A549 (cell line): ENCODE results near the gene TMEM250. TPM values are rescaled to one million over a fixed set of nuclear protein-coding genes. Genes with fewer than 3 reads are reported as not detected.

Experiments used
- ATAC-seq, 2 experiments: fragments of 200-7000 bp in 1 of 2; fragments of >200 bp in 1 of 2; cut with Nextera tagmentation in 1 of 2; cut with Tn5 transposase in 1 of 2; 3 replicates each; pipeline versions ENCODE4 v1.8.0 to v1.9.1; 2018 to 2020; ENCODE audit warnings: mild to moderate bottlenecking in 1 of 2, moderate library complexity in 1 of 2
- CTCF ChIA-PET: fragments of 300-600 bp; sonication (Branson Sonifier 250); formaldehyde crosslinking; extraction: SDS; loops from one replicate; lab custom pipeline; 2021; ENCODE audit warnings: antibody characterized with exemption, inconsistent platforms; lab: Yijun Ruan, JAX
- POLR2A ChIA-PET: fragments of 350-600 bp; formaldehyde crosslinking; extraction: SDS; loops from one replicate; lab custom pipeline; 2021; ENCODE audit warnings: antibody characterized with exemption, inconsistent platforms; lab: Yijun Ruan, JAX
- DNase-seq, 2 experiments: peaks; one replicate each; pipeline versions ENCODE4 v3.0.0 to v3.0.0-alpha.2; 2011 to 2016; ENCODE audit warnings: low read depth in 1 of 2, low spot score in 1 of 2
- FAIRE-seq: peaks from 2 replicates; lab custom pipeline; 2011; peaks lifted over from hg19 to GRCh38; lab: Jason Lieb, UNC
- H3K27ac ChIP-seq, 2 experiments: fragments of >200 bp; sonication (Bioruptor Twin); formaldehyde crosslinking; 3 replicates each; pipeline ENCODE4 v1.5.1; 2016 to 2017
- H3K4me1 ChIP-seq: fragments of >200 bp; sonication (Bioruptor Twin); formaldehyde crosslinking; 3 replicates; pipeline ENCODE4 v1.6.1; 2016
- H3K4me2 ChIP-seq: fragments of >200 bp; sonication (Bioruptor Twin); formaldehyde crosslinking; 3 replicates; pipeline ENCODE4 v1.6.1; 2016
- H3K4me3 ChIP-seq: fragments of >200 bp; sonication (Bioruptor Twin); formaldehyde crosslinking; 3 replicates; pipeline ENCODE4 v1.5.1; 2016
- H3K9me3 ChIP-seq: fragments of >200 bp; sonication (Bioruptor Twin); formaldehyde crosslinking; 3 replicates; pipeline ENCODE4 v1.6.1; 2016
- BHLHE40 ChIP-seq: IDR thresholded peaks from 2 replicates; pipeline ENCODE4 v1.6.1; 2012; ENCODE audit warnings: low read depth, low read length, inconsistent platforms
- CEBPB ChIP-seq, 2 experiments: fragments of >200 bp in 1 of 2; sonication (Bioruptor Twin) in 1 of 2; formaldehyde crosslinking in 1 of 2; IDR thresholded peaks; 2 replicates each; pipeline ENCODE4 v1.6.1; 2012 to 2016
- CHD2 ChIP-seq: fragments of 150-350 bp; IDR thresholded peaks from 2 replicates; pipeline ENCODE4 v1.6.1; 2014; ENCODE audit warnings: low read length; ENCODE audit not compliant: partially characterized antibody
- CHD4 ChIP-seq: fragments of 200-600 bp; sonication (generic); IDR thresholded peaks from 2 replicates; pipeline ENCODE4 v1.6.1; 2016; ENCODE audit warnings: antibody characterized with exemption, mild to moderate bottlenecking, borderline replicate concordance
- FOSL2 ChIP-seq, 2 experiments: fragments of 450-650 bp in 1 of 2; fragments of >200 bp in 1 of 2; sonication (Bioruptor Twin) in 1 of 2; formaldehyde crosslinking; IDR thresholded peaks; 2 replicates each; pipeline versions ENCODE4 v1.5.0 to v1.6.1; 2016 to 2020; ENCODE audit warnings: mild to moderate bottlenecking in 1 of 2, moderate library complexity in 1 of 2
- HDAC2 ChIP-seq: fragments of 200-600 bp; sonication (generic); IDR thresholded peaks from 2 replicates; pipeline ENCODE4 v1.6.1; 2016
- HOXA7 ChIP-seq: fragments of 250-450 bp; sonication (Bioruptor Pico); IDR thresholded peaks from 2 replicates; pipeline ENCODE4 v1.5.0; 2020; ENCODE audit warnings: mild to moderate bottlenecking, moderate library complexity
- HOXB5 ChIP-seq: fragments of 250-450 bp; sonication (Bioruptor Pico); IDR thresholded peaks from 2 replicates; pipeline ENCODE4 v1.5.0; 2020; ENCODE audit warnings: mild to moderate bottlenecking, moderate library complexity
- JUNB ChIP-seq: fragments of >200 bp; sonication (Bioruptor Twin); formaldehyde crosslinking; IDR thresholded peaks from 2 replicates; pipeline ENCODE4 v1.6.1; 2016
- KDM5A ChIP-seq: fragments of 200-600 bp; sonication (generic); IDR thresholded peaks from 2 replicates; pipeline ENCODE4 v1.6.1; 2016; ENCODE audit warnings: antibody characterized with exemption, mild to moderate bottlenecking
- MAX ChIP-seq: IDR thresholded peaks from 2 replicates; pipeline ENCODE4 v1.6.1; 2012
- MYC ChIP-seq: IDR thresholded peaks from 2 replicates; pipeline ENCODE4 v1.6.1; 2012; ENCODE audit warnings: mild to moderate bottlenecking, inconsistent platforms, low read length, improper control_type of control experiment, borderline replicate concordance
- NPAS2 ChIP-seq: fragments of 250-450 bp; sonication (Bioruptor Pico); IDR thresholded peaks from 2 replicates; pipeline ENCODE4 v1.8.0; 2022; ENCODE audit warnings: mild to moderate bottlenecking, moderate library complexity, borderline replicate concordance
- POLR2AphosphoS2 ChIP-seq: conservative IDR thresholded peaks from 2 replicates; pipeline ENCODE4 v1.6.1; 2012; ENCODE audit warnings: low read length, improper control_type of control experiment, inconsistent platforms
- REST ChIP-seq: fragments of 200-600 bp; sonication (generic); IDR thresholded peaks from 2 replicates; pipeline ENCODE4 v1.6.1; 2016; ENCODE audit warnings: antibody characterized with exemption, mild to moderate bottlenecking, moderate library complexity
- TFCP2L1 ChIP-seq: fragments of 250-450 bp; sonication (Bioruptor Pico); IDR thresholded peaks from 2 replicates; pipeline ENCODE4 v1.5.0; 2021; ENCODE audit warnings: mild to moderate bottlenecking
- TP53 ChIP-seq: fragments of 250-450 bp; sonication (Bioruptor Pico); IDR thresholded peaks from 2 replicates; pipeline ENCODE4 v1.5.0; 2021; ENCODE audit warnings: mild to moderate bottlenecking, moderate library complexity
- USF2 ChIP-seq: fragments of 450-650 bp; IDR thresholded peaks from 2 replicates; pipeline ENCODE4 v1.6.1; 2014; ENCODE audit warnings: antibody characterized with exemption
- WGBS: methylation state at CpG from one replicate; pipeline ENCODE4 v1.1.6; 2017; ENCODE audit errors: missing lambda C conversion rate; 5-methylcytosine and 5-hydroxymethylcytosine counted together
- polyA plus RNA-seq, 4 experiments: library from polyadenylated mRNA; depleted of rRNA in 3 of 4; stranded (reverse); fragments of >200 nt; fragmentation: RNase III in 1 of 4; extraction: RNeasy Plus Mini Kit Qiagen cat#74134 plus additional on column Dnase treatment in 1 of 4; gene quantifications; 2 replicates in 3 of 4; 3 replicates in 1 of 4; pipeline ENCODE4 v1.2.3, GENCODE V29; 2011 to 2017

Gene TMEM250
- polyA plus RNA-seq, 2 of the 4 experiments (the other 2 are of a cell fraction) = 13.0 to 35.2 TPM

GRCh38 chr9:136117291-136117915, 1.3 kb downstream of the TMEM250 start:
- FAIRE-seq (no peak), DNase-seq (peak in 1 of 2 experiments; percentile 48), ATAC-seq (peak in 1 of 2 experiments; percentile 24; a peak in 3 of 6 replicates)
- H3K4me3 ChIP-seq = peak overlapping the region; percentile 93
- ChIA-PET POLR2A (interaction anchor here (1.1 to 1.7 kb wide), 5 partner anchors 8 to 65 kb away, joined by 6 to 9 read pairs (median 8); partner anchors contain the start of gene NACC2), CTCF (interaction anchor here (0.6 to 9.3 kb wide), 13 partner anchors 8 to 253 kb away, joined by 3 to 94 read pairs (median 4); no protein-coding TSS in a partner anchor)
- H3K4me1 ChIP-seq = peaks cover 15% of the 10 kb centered on the region
- peak overlapping the region; percentile 96 to 100 for H3K27ac ChIP-seq
- TF ChIP-seq FOSL2 (IDR thresholded peaks at IDR 0.05) (no peak), FOSL2 (CRISPR knock-in tag; IDR thresholded peaks at IDR 0.05) (no peak), USF2 (peak; percentile 72)
- 34% methylated on average over 19 of the region's 23 CpGs for WGBS
- H3K4me2 ChIP-seq = peak overlapping the region; percentile 94
- H3K9me3 ChIP-seq = no peaks in the 10 kb centered on the region

- peaks cover 15% of the 10 kb centered on the region for H3K4me1 ChIP-seq
- POLR2A ChIA-PET = interaction anchor here (1.6 kb wide), 1 partner anchor 23 kb away, joined by 6 read pairs; no protein-coding TSS in a partner anchor
- DNase-seq = no peak
- H3K4me2 ChIP-seq = peak overlapping the region; percentile 94
- no peaks in the 10 kb centered on the region for H3K9me3 ChIP-seq
- H3K4me3 ChIP-seq = no peak overlapping the region
- H3K27ac ChIP-seq = peak overlapping the region; percentile 96 to 100; a peak in 4 of 6 replicates
- TF ChIP-seq MAX = no peak
- no peak for TF ChIP-seq JUNB
- no peak for TF ChIP-seq MYC
- no peak for TF ChIP-seq HDAC2
- no peak for TF ChIP-seq USF2
- TF ChIP-seq FOSL2 (IDR thresholded peaks at IDR 0.05) = no peak
- TF ChIP-seq FOSL2 (CRISPR knock-in tag; IDR thresholded peaks at IDR 0.05) = no peak
- no peak for TF ChIP-seq HOXB5 (CRISPR knock-in tag)
- TF ChIP-seq REST = no peak
- TF ChIP-seq BHLHE40 = no peak
- no peak for TF ChIP-seq NPAS2 (CRISPR knock-in tag)
- TF ChIP-seq TFCP2L1 (CRISPR knock-in tag) = no peak
- TF ChIP-seq CHD2 = no peak
- TF ChIP-seq HOXA7 = no peak
- no peak for TF ChIP-seq CEBPB (IDR thresholded peaks at IDR 0.05)
- no peak for TF ChIP-seq POLR2AphosphoS2
- no peak for TF ChIP-seq CHD4
- TF ChIP-seq TP53 (CRISPR knock-in tag) = no peak
- TF ChIP-seq KDM5A = no peak
- TF ChIP-seq, all 56 proteins: peak for 0
- no peak for FAIRE-seq
- WGBS = 95% methylated on average over 64 of the region's 69 CpGs
- CTCF ChIA-PET = interaction anchor here (1.1 to 9.3 kb wide), 5 partner anchors 17 to 161 kb away, joined by 3 to 94 read pairs (median 4); no protein-coding TSS in a partner anchor
- ATAC-seq = no peak
These were observed 2.1 kb downstream of the TMEM250 start for GRCh38 chr9:136116360-136117098.
